CD14-positive monocyte (primary cell): ENCODE data around the gene SCAPER. TPM values are rescaled to one million over a fixed set of nuclear protein-coding genes. Genes with fewer than 3 reads are reported as not detected.

Experiments used
- DNase-seq, 3 donors: peaks; one replicate each; pipeline ENCODE4 v3.0.0-alpha.2; 2011 to 2022
- H2AFZ ChIP-seq: 2 replicates; pipeline ENCODE4 v1.6.0; 2012; ENCODE audit warnings: mild to moderate bottlenecking, low read depth, low read length, inconsistent platforms; ENCODE audit not compliant: insufficient read depth, poor library complexity, severe bottlenecking
- H3K27ac ChIP-seq, 2 donors: 1 replicate in 1 of 2; 2 replicates in 1 of 2; pipeline ENCODE4 v1.5.1; 2012 to 2013; ENCODE audit warnings: low read length in 2 of 2, control low read depth in 1 of 2, inconsistent platforms in 1 of 2, low read depth in 1 of 2, mild to moderate bottlenecking in 1 of 2
- H3K27me3 ChIP-seq, 2 donors: one replicate each; pipeline versions ENCODE4 v1.6.0 to v1.6.1; 2011 to 2013; ENCODE audit warnings: low read length in 2 of 2; ENCODE audit not compliant: control insufficient read depth in 2 of 2, insufficient read depth in 2 of 2
- H3K36me3 ChIP-seq, 2 donors: replicated peaks in 1 of 2; 1 replicate in 1 of 2; 2 replicates in 1 of 2; pipeline versions ENCODE4 v1.5.1 to v1.6.1; 2012 to 2013; ENCODE audit warnings: low read length in 2 of 2, control low read depth in 1 of 2, inconsistent platforms in 1 of 2, mild to moderate bottlenecking in 1 of 2; ENCODE audit not compliant: insufficient read depth in 2 of 2, control insufficient read depth in 1 of 2
- H3K4me1 ChIP-seq, 2 donors: 1 replicate in 1 of 2; 2 replicates in 1 of 2; pipeline versions ENCODE4 v1.5.1 to v1.6.1; 2012 to 2013; ENCODE audit warnings: low read length in 2 of 2, control low read depth in 1 of 2, inconsistent platforms in 1 of 2, mild to moderate bottlenecking in 1 of 2, moderate library complexity in 1 of 2; ENCODE audit not compliant: insufficient read depth in 2 of 2, control insufficient read depth in 1 of 2
- H3K4me2 ChIP-seq: replicated peaks from 2 replicates; pipeline ENCODE3; 2012; ENCODE audit warnings: low read length, moderate library complexity, mild to moderate bottlenecking; ENCODE audit not compliant: poor library complexity, severe bottlenecking; ENCODE audit errors: extremely low read depth
- H3K4me3 ChIP-seq, 3 experiments: fragments of 200-600 bp in 1 of 3; sonication (generic) in 1 of 3; replicated peaks in 1 of 3; 1 replicate in 2 of 3; 2 replicates in 1 of 3; pipeline ENCODE4 v1.5.1; 2011 to 2013; ENCODE audit warnings: low read length in 3 of 3, mild to moderate bottlenecking in 3 of 3, control low read depth in 2 of 3, low read depth in 2 of 3, inconsistent platforms in 1 of 3, moderate library complexity in 1 of 3
- H3K79me2 ChIP-seq: 2 replicates; pipeline ENCODE4 v1.6.0; 2012; ENCODE audit warnings: mild to moderate bottlenecking, control low read depth, inconsistent platforms, low read length, moderate library complexity; ENCODE audit not compliant: insufficient read depth
- H3K9ac ChIP-seq: 2 replicates; pipeline ENCODE4 v1.6.0; 2017; ENCODE audit warnings: low read length, mild to moderate bottlenecking; ENCODE audit not compliant: insufficient read depth, poor library complexity, severe bottlenecking
- H3K9me3 ChIP-seq, 2 donors: replicated peaks in 1 of 2; 1 replicate in 1 of 2; 2 replicates in 1 of 2; pipeline versions ENCODE4 v1.5.1 to v1.6.1; 2012 to 2013; ENCODE audit warnings: low read length in 2 of 2, control low read depth in 1 of 2; ENCODE audit not compliant: control insufficient read depth in 1 of 2, insufficient read depth in 1 of 2
- H4K20me1 ChIP-seq: 2 replicates; pipeline ENCODE4 v1.6.0; 2012; ENCODE audit warnings: mild to moderate bottlenecking, low read length, control low read depth, moderate library complexity; ENCODE audit not compliant: insufficient read depth
- H3K27ac Mint-ChIP-seq, 7 donors: one replicate each; pipeline ENCODE4 v1.8.0; 2020; ENCODE audit warnings: mild to moderate bottlenecking in 7 of 7, mixed read lengths in 7 of 7, moderate library complexity in 6 of 7, inconsistent platforms in 2 of 7
- H3K27me3 Mint-ChIP-seq, 3 donors: one replicate each; pipeline ENCODE4 v1.8.0; 2021 to 2022; ENCODE audit warnings: low read depth in 3 of 3, mild to moderate bottlenecking in 3 of 3, mixed read lengths in 3 of 3, moderate library complexity in 3 of 3, inconsistent platforms in 1 of 3
- H3K36me3 Mint-ChIP-seq, 2 donors: one replicate each; pipeline ENCODE4 v1.8.0; 2020; ENCODE audit warnings: mixed read lengths in 2 of 2, inconsistent platforms in 1 of 2, mild to moderate bottlenecking in 1 of 2
- H3K4me1 Mint-ChIP-seq: one replicate; pipeline ENCODE4 v1.8.0; 2020; ENCODE audit warnings: mild to moderate bottlenecking, mixed read lengths
- H3K4me3 Mint-ChIP-seq, 2 donors: one replicate each; pipeline ENCODE4 v1.8.0; 2020; ENCODE audit warnings: mild to moderate bottlenecking in 2 of 2, mixed read lengths in 2 of 2, moderate library complexity in 1 of 2
- H3K9me3 Mint-ChIP-seq, 7 donors: one replicate each; pipeline ENCODE4 v1.8.0; 2020 to 2022; ENCODE audit warnings: mixed read lengths in 7 of 7, mild to moderate bottlenecking in 6 of 7, moderate library complexity in 6 of 7, inconsistent platforms in 2 of 7
- WGBS: methylation state at CpG from one replicate; pipeline ENCODE4 v1.1.5; 2013; ENCODE audit warnings: missing lambda C conversion rate; ENCODE audit not compliant: insufficient coverage; 5-methylcytosine and 5-hydroxymethylcytosine counted together
- intact Hi-C, 2 donors: fragments of 100-400 bp; cut with micrococcal nuclease; formaldehyde crosslinking; loops; one replicate each; pipeline versions ENCODE4 v1.15.0 to v1.15.1; 2023
- polyA plus RNA-seq, 3 donors: library from polyadenylated mRNA; depleted of rRNA in 1 of 3; unstranded in 2 of 3; stranded (reverse) in 1 of 3; fragments of 300-500 nt in 2 of 3; fragments of >200 nt in 1 of 3; fragmentation: Illumina TruSeq in 2 of 3; gene quantifications; 1 replicate in 2 of 3; 2 replicates in 1 of 3; pipeline ENCODE4 v1.2.3, GENCODE V29; 2012 to 2021
- TF ChIP-seq, protein P1 (sequence below): fragments of 200-600 bp; IDR thresholded peaks from one replicate; pipeline ENCODE4 v1.8.0; 2022; ENCODE audit warnings: antibody characterized with exemption, mild to moderate bottlenecking

Gene SCAPER
- polyA plus RNA-seq, 3 donors: 2.5 to 5.4 (median 4.2) TPM

GRCh38 chr15:76448755-76449154, 456.4 kb downstream of the SCAPER start:
- no peak overlapping the region for H2AFZ ChIP-seq
- WGBS: 100% methylated on average over 1 of the region's 2 CpGs
- intact Hi-C loops: no loop called here
- Mint-ChIP-seq H3K4me3 (no peak overlapping the region), H3K4me1 (peaks cover 4% of the 10 kb centered on the region), H3K27ac (no peak overlapping the region), H3K9me3 (peaks cover 0 to 3% (median 0%) of the 10 kb centered on the region in 7 donors), H3K27me3 (no peaks in the 10 kb centered on the region), H3K36me3 (peaks cover 0 to 4% of the 10 kb centered on the region in 2 donors)
- H3K4me3 ChIP-seq: no peak overlapping the region
- H3K79me2 ChIP-seq: no peaks in the 10 kb centered on the region
- no peaks in the 10 kb centered on the region for H3K4me1 ChIP-seq
- H3K27ac ChIP-seq: no peak overlapping the region
- no peak for DNase-seq
- TF ChIP-seq, protein P1, sequence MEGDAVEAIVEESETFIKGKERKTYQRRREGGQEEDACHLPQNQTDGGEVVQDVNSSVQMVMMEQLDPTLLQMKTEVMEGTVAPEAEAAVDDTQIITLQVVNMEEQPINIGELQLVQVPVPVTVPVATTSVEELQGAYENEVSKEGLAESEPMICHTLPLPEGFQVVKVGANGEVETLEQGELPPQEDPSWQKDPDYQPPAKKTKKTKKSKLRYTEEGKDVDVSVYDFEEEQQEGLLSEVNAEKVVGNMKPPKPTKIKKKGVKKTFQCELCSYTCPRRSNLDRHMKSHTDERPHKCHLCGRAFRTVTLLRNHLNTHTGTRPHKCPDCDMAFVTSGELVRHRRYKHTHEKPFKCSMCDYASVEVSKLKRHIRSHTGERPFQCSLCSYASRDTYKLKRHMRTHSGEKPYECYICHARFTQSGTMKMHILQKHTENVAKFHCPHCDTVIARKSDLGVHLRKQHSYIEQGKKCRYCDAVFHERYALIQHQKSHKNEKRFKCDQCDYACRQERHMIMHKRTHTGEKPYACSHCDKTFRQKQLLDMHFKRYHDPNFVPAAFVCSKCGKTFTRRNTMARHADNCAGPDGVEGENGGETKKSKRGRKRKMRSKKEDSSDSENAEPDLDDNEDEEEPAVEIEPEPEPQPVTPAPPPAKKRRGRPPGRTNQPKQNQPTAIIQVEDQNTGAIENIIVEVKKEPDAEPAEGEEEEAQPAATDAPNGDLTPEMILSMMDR: no peak
- no peaks in the 10 kb centered on the region for H4K20me1 ChIP-seq
- no peaks in the 10 kb centered on the region for H3K27me3 ChIP-seq
- no peak overlapping the region for H3K9ac ChIP-seq
- H3K4me2 ChIP-seq: no peak overlapping the region
- no peaks in the 10 kb centered on the region for H3K36me3 ChIP-seq
- no peaks in the 10 kb centered on the region for H3K9me3 ChIP-seq

GRCh38 chr15:76447728-76448441, 457.3 kb downstream of the SCAPER start:
- WGBS: 97% methylated on average over 2 of the region's 2 CpGs

More at GRCh38 chr15:76447728-76448441, 457.3 kb downstream of the SCAPER start:
- Histone ChIP-seq H3K27me3 (no peaks in the 10 kb centered on the region), H4K20me1 (no peaks in the 10 kb centered on the region), H3K4me1 (no peaks in the 10 kb centered on the region), H3K36me3 (no peaks in the 10 kb centered on the region), H3K4me3 (no peak overlapping the region), H3K9me3 (no peaks in the 10 kb centered on the region), H2AFZ (no peak overlapping the region), H3K27ac (no peak overlapping the region), H3K9ac (no peak overlapping the region), H3K4me2 (no peak overlapping the region), H3K79me2 (no peaks in the 10 kb centered on the region)
- DNase-seq: no peak
- intact Hi-C loops: no loop called here
- Mint-ChIP-seq H3K27ac (no peak overlapping the region), H3K4me1 (peaks cover 4% of the 10 kb centered on the region), H3K36me3 (peaks cover 0 to 4% of the 10 kb centered on the region in 2 donors), H3K9me3 (peaks cover 0 to 3% (median 0%) of the 10 kb centered on the region in 7 donors), H3K27me3 (no peaks in the 10 kb centered on the region), H3K4me3 (no peak overlapping the region)
- TF ChIP-seq, protein P1: no peak
